IPS-18c (cell line): ENCODE results near the gene CLMP.
"Not testable (repeated sequence)": the region's sequence is repeated elsewhere in the genome, so short reads cannot be mapped to it uniquely, and the experiment has no call there.

Experiments
- H3K4me3 ChIP-seq: 2 replicates; pipeline ENCODE4 v1.7.0; 2013; ENCODE audit warnings: low read depth, mild to moderate bottlenecking, low read length, moderate library complexity; ENCODE audit not compliant: insufficient read depth
- H3K9me3 ChIP-seq: one replicate; pipeline ENCODE4 v1.6.1; 2013; ENCODE audit warnings: mild to moderate bottlenecking, low read length, moderate library complexity; ENCODE audit not compliant: control insufficient read depth, insufficient read depth

The CLMP gene

DNA sequence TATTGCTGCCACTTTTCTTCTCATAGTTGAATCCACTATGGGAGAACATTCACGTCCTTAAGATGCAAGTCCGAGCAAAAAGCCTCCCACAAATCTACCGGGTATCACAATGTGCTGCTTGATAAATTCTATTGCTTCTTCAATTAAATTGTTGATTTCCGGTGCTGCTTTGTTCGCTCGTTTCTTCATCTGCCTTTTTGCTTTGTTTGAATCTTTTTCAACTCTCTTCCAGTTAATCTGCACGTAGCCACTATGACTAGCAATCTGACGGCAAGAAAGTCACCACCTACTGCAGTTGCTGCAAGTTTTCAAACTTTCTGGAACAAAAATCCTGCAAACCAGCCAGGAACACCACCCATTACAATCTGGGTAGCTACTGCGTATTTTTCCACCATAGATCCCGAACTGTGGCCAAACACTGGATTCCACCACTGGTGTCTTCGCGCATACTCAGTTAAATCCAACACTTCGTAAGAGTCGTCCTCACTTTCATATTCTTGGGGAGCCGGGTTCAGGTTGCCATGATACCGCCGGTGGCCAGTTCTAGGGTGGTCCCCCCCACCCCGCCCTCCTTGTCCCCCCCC lies 59.1 kb downstream of the CLMP start:
- no peak overlapping the region for H3K4me3 ChIP-seq
- H3K9me3 ChIP-seq = no peaks in the 10 kb centered on the region

DNA sequence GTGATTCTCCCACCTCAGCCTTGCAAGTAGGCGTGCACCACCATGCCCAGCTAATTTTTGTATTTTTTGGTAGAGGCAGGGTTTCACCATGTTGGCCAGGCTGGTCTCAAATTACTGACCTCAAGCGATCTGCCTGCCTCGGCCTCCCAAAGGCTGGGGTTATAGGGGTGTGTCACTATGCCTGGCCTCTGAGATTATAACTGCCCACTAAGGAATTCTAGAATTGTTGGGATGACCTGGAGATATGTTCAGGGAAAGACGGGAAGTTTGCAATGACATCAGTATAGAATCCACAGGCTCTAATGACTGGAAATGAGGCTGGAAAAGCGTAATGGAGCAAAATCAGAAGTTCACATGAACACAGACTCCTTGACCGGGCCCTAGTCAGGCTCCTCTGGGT lies 62.2 kb downstream of the CLMP start:
- H3K4me3 ChIP-seq = no peak overlapping the region
- H3K9me3 ChIP-seq = no peaks in the 10 kb centered on the region

DNA sequence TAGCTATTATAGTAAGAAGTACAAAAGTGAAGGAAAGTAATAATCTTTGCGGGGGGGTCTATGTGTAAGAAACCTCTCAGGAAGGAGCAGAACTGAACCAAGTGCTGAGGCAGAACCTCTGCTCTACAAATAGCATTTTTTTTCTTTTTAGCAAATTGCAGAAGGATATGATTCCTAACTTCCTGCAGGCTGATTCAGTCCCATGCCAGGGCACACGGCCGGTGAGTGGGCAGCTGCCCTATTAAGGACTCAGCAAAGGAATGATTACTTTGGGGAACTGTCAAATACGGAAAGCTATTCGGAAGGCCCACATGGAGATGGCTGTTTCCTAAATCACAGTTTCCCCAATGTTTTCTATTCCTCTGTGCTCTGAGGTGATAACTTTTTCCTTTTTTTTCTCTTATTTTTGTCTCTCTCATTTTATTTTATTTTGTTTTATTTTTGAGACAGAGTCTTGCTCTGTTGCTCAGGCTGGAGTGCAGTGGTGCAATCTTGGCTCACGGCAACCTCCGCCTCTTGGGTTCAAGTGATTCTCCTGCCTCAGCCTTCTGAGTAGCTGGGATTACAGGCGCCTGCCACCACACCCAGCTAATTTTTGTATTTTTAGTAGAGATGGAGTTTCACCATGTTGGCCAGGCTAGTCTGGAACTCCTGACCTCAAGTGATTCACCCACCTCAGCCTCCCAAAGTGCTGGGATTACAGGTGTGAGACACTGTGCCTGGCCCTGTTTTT lies 62.8 kb downstream of the CLMP start:
- not testable (repeated sequence) for H3K4me3 ChIP-seq, H3K9me3 ChIP-seq

DNA sequence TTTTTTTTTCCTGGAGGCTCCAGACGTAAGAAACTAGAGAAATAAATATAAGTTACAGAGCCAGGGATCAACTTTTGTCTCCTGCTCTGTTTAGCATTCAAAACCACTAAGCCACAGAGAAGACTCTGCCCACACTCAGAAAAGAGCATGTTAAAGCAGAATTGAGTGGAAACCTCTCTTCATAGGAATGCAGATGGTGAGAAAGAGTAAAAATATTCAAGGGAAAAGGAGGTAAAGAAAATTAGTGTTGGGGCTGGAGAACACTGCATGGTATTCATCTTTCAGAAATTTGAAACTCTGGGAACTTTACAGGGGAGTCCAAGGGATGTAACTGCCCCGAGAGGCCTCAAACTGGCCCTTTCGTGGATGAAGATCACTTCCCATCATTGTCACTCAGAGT lies 65.1 kb downstream of the CLMP start:
- no peak overlapping the region for H3K4me3 ChIP-seq

DNA sequence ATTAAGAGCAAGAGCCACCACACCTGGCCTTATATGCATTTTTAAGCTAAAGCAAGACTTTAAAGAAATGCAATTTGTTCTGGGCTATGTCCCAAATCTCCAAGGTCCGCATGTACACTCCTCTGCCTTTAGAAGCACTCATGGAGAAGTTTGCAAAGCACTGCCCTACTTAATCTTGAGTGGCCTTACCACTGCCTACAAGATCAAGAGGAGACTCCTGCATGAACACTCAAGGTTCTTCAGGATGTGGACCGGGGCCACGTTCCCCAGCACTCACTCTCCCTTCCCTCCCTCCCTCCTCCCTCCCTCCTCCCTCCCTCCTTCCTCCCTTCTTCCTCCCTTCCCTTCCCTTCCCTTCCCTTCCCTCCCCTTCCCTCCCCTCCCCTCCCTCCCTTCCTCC lies 69.9 kb downstream of the CLMP start:
- no peak overlapping the region for H3K4me3 ChIP-seq
- no peaks in the 10 kb centered on the region for H3K9me3 ChIP-seq

More for the DNA sequence above, 65.1 kb downstream of the CLMP start:
- H3K9me3 ChIP-seq = no peaks in the 10 kb centered on the region

DNA sequence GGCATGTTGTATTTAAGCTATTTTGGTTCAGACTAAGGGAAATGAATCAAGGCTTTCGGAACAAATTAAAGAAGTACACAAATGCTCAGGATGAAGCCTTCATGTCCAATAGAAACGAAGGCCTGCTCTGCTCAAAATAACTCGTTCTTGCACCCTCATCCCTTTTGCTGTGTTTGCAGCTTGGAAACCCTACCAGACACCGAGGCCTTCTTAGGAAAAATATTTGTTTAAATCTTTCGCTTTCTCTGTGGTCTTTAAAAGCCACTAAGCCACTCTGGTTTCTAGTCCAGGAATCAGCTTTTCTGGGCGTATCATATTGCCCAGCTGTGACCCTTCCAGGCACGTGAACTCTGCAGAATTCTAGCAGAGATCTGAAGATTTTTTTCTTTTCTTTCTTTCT lies 72.2 kb downstream of the CLMP start:
- H3K9me3 ChIP-seq = no peaks in the 10 kb centered on the region
- no peak overlapping the region for H3K4me3 ChIP-seq

DNA sequence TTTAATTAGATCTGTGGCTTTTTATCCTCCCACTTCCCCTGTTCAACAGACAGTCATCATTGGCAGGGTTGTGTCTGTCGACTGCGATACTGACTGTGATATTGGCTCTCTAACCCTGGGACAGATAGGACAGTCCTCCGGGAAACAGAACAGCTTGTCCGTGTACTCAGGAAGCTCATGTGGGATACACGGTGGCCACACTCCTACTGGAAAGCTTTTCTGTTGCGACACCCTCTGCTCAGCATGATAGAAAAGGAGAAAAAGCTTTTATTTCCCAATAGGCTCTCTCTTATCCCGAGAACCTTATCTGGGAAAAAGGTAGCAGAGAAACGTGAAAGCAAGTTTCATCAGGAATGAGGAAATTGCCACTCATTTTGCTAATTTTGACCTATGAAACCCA lies 72.7 kb downstream of the CLMP start:
- no peaks in the 10 kb centered on the region for H3K9me3 ChIP-seq
- no peak overlapping the region for H3K4me3 ChIP-seq

DNA sequence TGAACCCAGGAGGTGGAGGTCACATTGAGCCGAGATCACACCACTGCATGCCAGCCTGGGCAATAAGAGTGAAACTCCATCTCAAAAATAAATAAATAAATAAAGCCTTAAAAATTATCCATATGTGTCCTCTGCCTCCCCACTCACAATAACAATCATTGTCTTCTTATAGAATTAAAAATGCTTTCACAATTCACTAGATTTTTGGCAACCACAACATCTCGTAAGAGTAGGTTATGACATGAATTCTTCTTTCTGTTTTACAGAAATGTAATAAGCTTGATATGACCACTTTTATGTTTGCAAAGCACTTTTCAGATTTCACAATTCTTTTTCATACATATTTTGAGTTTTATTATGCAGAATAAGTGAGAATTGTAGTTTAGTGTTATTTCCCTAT lies 78.6 kb downstream of the CLMP start:
- no peak overlapping the region for H3K4me3 ChIP-seq
- H3K9me3 ChIP-seq = no peaks in the 10 kb centered on the region

DNA sequence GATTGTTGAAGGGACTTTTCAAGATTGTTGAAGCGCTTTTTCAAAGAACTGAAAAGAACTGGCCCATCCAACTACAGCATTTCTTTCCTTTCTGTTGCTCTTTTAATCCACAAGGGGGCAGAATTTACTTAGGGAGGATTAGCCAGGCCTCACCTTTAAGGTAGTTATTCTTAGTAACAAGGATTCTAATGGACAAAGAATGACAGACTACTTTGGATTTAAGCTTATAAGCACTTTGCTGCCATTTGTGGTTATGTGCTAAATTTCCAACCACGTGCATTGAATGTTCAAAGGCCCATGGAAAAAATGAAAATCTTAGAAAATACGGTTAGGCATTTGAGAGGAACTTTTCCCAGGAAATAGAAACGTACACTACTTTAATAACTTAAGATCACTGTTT lies 83.6 kb downstream of the CLMP start:
- H3K9me3 ChIP-seq = peaks cover 3% of the 10 kb centered on the region
- H3K4me3 ChIP-seq = no peak overlapping the region

DNA sequence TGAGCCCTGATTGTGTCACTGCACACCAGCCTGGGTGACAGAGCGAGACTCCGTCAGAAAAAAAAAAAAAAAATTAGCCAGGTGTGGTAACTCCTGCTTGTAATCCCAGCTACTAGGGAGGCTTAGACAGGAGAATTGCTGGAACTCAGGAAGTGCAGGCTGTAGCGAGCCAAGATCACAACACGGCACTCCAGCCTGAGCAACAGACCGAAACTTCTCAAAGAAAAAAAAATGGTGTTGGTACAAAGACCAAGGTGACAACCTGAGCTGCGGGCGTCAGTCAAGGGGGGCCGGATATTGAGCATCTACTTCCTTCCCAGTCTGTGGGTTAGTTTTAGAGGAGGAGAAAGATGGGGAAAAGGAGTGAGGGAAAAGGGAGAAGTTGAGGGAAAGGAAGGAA lies 84.7 kb downstream of the CLMP start:
- Histone ChIP-seq H3K4me3 (no peak overlapping the region), H3K9me3 (peaks cover 3% of the 10 kb centered on the region)

DNA sequence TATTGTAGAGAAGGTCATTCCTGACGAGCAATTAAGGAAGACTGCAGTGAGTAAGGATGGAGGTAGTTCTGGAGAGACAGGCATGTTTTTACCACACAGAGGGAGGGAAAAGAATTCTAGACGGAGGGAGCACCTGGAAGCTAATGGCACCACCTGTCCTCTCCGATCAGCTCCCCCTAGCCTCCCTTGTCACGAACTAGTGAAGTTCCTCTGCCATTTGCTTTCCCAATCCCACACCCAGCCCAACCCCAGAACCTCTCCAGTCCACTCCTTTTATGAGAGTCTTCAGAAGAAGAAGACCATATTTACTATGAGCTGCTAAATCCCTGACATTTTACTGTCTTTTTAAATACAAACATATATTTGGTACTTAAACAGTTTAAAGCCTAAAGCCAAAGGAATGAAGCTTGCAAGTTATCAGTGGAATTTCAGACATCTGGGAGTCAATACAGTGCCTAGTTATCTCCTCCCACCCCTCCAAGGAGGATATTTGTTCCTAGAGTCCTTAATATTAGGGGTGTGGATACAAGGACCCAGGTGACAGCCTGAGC lies 87.0 kb downstream of the CLMP start:
- no peak overlapping the region for H3K4me3 ChIP-seq
- peaks cover 3% of the 10 kb centered on the region for H3K9me3 ChIP-seq

DNA sequence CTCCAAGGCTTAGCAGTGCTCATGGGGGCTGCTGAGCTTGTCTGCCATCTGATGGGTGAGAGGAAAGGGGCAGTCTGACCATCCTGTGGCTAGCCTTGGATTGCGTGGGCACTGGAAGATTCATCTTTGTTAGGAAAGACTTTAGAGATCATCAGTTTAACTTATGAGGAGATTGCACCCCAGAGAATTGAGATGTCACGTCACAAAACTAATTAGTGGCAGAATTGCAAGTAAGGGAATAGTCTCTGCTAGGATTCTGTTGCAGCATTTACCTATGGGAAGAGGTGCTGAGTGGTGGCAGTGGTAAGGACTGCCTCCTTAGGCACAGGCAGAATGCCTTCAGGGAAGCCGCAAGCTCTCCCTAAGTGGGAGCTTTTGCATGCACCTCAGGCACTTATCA lies 90.4 kb downstream of the CLMP start:
- Histone ChIP-seq H3K9me3 (peaks cover 3% of the 10 kb centered on the region), H3K4me3 (no peak overlapping the region)

DNA sequence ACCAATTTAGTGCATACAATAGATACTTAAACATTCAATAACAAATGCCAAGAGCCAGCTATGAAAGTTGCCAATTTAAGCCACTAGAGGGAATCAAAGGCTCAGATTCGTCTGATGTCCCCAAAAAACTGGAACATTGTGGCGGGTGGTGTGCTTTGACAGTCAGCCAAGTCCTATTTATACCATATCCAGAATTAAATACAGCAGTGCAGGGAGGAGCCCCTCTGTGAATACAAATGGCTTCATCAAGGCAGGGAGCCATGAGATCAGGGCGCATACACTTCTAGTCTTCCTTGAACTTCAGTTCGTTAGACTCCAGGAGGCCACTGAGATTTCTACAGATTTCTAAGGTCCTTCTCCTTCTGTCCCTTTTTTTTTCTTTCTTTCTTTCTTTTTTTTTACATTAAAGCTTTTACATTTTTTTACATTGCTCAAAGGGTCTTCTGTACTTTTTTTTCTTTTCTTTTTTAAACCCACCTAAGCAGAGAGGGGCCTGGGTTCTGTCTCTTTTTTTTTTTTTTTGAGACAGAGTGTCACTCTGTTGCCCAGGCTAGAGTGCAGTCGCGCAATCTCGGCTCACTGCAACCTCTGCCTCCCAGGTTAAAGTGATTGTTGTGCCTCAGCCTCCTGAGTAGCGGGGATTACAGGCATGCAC lies 91.6 kb downstream of the CLMP start:
- peaks cover 3% of the 10 kb centered on the region for H3K9me3 ChIP-seq
- no peak overlapping the region for H3K4me3 ChIP-seq

DNA sequence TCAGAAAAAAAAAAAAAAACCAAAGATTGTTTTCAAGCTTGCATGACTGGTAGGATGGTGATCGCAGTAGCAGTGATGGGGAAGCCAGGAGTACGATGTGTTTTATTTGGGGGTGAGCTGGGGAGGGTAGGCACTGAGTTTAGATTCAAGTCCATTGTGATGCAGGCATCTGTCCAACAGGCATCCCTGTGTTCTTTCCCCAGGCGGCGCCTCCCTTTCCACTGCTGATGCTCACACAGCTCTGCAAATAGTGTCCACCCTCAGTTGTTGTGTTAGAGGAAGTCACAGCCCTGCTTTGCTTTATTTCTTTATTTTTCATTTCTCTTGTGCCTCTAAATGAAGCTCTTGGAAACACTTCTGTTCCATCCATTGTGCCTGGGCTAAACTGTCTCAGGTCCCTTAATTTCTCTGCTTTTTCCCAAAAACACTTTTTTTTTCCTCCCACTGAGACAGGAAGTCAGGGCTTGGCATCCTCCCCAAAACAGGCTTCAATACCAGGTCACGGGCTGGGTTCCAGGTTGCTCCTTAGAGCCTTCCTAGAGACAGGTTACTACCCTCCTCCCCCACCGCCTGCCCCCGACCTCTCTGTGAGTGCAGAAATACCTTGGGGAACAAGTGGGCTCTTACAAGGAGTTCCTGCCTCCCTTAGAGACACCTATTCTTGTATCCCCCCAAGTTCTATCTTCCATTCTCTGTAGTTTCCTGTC lies 94.5 kb downstream of the CLMP start:
- Histone ChIP-seq H3K4me3 (no peak overlapping the region), H3K9me3 (peaks cover 2% of the 10 kb centered on the region)

DNA sequence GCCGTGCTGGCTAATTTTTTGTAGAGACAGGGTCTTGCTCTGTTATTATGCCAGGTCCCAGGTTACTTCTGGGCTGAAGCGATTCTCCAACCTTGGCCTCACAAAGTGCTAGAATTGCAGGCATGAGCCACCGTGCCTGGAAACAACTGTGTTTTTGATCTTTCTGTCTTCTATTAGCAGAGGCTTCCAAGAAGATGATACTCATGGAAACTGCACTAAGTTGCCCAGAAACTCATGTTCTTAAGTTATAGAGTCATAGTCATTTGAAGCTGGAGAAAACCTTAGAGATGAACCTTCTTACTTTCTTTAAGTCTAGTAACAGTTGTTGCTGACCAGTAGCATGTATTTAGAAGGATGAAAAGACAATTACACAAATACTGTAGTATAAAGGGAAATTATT lies 96.1 kb downstream of the CLMP start:
- no peak overlapping the region for H3K4me3 ChIP-seq
- H3K9me3 ChIP-seq = peaks cover 2% of the 10 kb centered on the region

DNA sequence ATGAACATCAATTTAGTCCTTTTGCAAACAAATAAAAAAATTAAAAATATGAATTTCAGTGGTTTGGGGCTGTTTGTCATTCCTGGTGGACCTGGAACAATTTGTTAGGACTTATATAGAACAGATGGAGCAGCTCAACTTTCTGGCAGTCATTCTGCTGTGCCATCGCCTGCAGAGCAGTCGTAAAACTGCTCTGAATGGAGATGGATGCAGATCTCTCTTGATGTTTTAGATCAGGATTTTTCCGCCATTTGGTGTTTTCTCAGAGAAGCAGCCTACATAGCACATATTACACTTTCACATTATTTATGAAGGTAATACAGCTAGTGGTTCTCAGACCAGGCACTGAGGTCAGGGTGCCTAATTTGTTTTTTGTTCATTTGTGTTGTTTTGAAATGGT lies 101.3 kb downstream of the CLMP start:
- peaks cover 2% of the 10 kb centered on the region for H3K9me3 ChIP-seq
- no peak overlapping the region for H3K4me3 ChIP-seq

DNA sequence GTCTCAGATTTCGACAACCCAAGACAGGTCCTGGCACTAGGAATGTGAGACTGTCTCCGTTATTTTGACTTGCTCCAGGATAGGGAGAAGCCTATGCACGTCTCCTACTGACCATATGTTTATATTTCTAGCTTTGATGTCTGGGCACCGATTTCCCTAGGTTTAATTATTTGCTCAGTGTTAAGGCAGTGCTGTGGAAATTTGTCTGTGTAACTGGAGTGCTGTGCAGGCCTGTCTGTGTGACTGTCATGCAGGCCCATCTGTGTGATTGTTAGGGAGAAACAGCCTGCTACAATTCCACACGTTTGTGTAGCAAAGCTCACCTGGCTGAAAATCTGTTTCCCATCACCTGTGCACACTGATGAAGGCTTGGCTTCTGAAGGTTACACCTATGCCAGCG lies 103.5 kb downstream of the CLMP start:
- H3K4me3 ChIP-seq = no peak overlapping the region
- H3K9me3 ChIP-seq = peaks cover 2% of the 10 kb centered on the region

DNA sequence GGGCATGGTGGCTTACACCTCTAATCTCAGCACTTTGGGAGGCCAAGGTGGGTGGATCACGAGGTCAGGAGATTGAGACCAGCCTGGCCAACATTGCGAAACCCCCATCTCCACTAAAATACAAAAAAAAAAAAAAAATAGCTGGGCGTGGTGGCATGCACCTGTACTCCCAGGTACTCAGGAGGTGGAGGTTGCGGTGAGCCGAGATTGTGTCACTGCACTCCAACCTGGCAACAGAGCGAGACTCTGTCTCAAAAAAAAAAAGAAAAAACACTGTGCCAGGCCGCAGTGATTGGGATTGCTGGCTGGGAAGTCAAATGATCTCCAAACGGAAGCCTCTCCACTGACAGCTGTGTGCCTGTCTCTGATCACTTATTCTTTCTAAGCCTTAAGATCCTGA lies 104.9 kb downstream of the CLMP start:
- not testable (repeated sequence) for H3K4me3 ChIP-seq, H3K9me3 ChIP-seq
